Measurements from ENCODE around the gene RABL2A.
"Not testable (repeated sequence)": the region's sequence is repeated elsewhere in the genome, so short reads cannot be mapped to it uniquely, and the experiment has no call there.

DNA sequence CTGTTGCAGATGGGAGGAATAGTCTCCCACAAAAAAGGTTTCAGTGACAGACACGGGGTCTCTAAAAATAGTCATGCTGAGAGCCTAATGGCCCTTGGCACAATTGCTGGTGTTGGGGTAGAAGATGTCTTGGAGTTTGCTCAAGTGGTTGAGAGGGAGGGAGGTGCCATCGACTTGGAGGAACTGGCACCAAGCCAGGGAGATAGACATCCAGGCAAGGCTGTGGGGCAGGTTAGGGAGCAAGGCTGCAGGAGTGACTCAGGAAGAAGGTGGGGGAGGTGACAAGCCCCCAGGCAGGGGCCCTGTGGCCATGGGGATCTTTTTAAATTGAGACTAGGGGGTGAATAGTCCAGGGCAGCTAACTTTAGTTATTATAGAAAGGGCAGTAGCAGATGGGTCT is 27.9 kb upstream of the RABL2A start:
- TF ChIP-seq CTCF (IDR thresholded peaks at IDR 0.05 in 2 of 3, conservative IDR thresholded peaks at IDR 0.05 in 1 of 3; ENCODE audit: borderline replicate concordance in 1 of 3, insufficient read depth in 1 of 3, low read depth in 2 of 3, low read length in 2 of 3); ZNF274 (IDR thresholded peaks at IDR 0.05; ENCODE audit: low read depth, low read length); CBX3 (IDR thresholded peaks at IDR 0.05; ENCODE audit: low read depth); POLR2AphosphoS5 (IDR thresholded peaks at IDR 0.05; ENCODE audit: low read depth, low read length): not testable (repeated sequence)
- TF ChIP-seq, protein P1, sequence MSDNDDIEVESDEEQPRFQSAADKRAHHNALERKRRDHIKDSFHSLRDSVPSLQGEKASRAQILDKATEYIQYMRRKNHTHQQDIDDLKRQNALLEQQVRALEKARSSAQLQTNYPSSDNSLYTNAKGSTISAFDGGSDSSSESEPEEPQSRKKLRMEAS (IDR thresholded peaks at IDR 0.05): not testable (repeated sequence)

All from HCT116 (cell line).